ENCODE results near the gene RNF223. TPM values are rescaled to one million over a fixed set of nuclear protein-coding genes. Genes with fewer than 3 reads are reported as not detected.

RNF223 gene
- total RNA-seq, 4 donors from 2014 or later: not detected

- DNase-seq (ENCODE audit: low spot score) (no peak), ATAC-seq (ENCODE audit: low FRiP score) (no peak)
- TF ChIP-seq CTCF (IDR thresholded peaks at IDR 0.05): no peak
Observed at GRCh38 chr1:1065265-1065939, 8.7 kb downstream of the RNF223 start.

GRCh38 chr1:1063945-1064831 is 9.9 kb downstream of the RNF223 start:
- peak; percentile 66 for DNase-seq (ENCODE audit: low spot score)
- TF ChIP-seq CTCF (IDR thresholded peaks at IDR 0.05): peak in 1 of 3 donors; percentile 32
- ATAC-seq (ENCODE audit: low FRiP score): peak; percentile 80

- ATAC-seq (ENCODE audit: low FRiP score) (no peak), DNase-seq (ENCODE audit: low spot score) (no peak)
- TF ChIP-seq CTCF (IDR thresholded peaks at IDR 0.05): no peak
Observed at GRCh38 chr1:1063261-1063944, 10.7 kb downstream of the RNF223 start.

GRCh38 chr1:1062348-1063163 is 11.6 kb downstream of the RNF223 start:
- DNase-seq (ENCODE audit: low spot score): no peak
- no peak for ATAC-seq (ENCODE audit: low FRiP score)
- TF ChIP-seq CTCF (IDR thresholded peaks at IDR 0.05): no peak

GRCh38 chr1:1061682-1062345 is 12.3 kb downstream of the RNF223 start:
- no peak for ATAC-seq (ENCODE audit: low FRiP score)
- DNase-seq (ENCODE audit: low spot score): no peak
- TF ChIP-seq CTCF (IDR thresholded peaks at IDR 0.05): no peak
